HG03460 (cell line): Measurements from ENCODE around the gene SPAG16.
"Not testable (repeated sequence)": the region's sequence is repeated elsewhere in the genome, so short reads cannot be mapped to it uniquely, and the experiment has no call there.

ENCODE experiments used
- ATAC-seq: cut with Tn5 transposase; IDR thresholded peaks from one replicate; pipeline ENCODE4 v1.9.1; 2021; ENCODE audit not compliant: unreplicated experiment

Gene SPAG16

GRCh38 chr2:213688825-213689224 is 404.6 kb downstream of the SPAG16 start:
- ATAC-seq: not testable (repeated sequence)

GRCh38 chr2:213689585-213689984 is 405.3 kb downstream of the SPAG16 start:
- no peak for ATAC-seq

- no peak for ATAC-seq
Measured at GRCh38 chr2:213691351-213691750, 407.1 kb downstream of the SPAG16 start.

GRCh38 chr2:213696442-213696841 is 412.2 kb downstream of the SPAG16 start:
- no peak for ATAC-seq

GRCh38 chr2:213701365-213701764 is 417.1 kb downstream of the SPAG16 start:
- ATAC-seq: not testable (repeated sequence)

GRCh38 chr2:213703406-213704098 is 419.3 kb downstream of the SPAG16 start:
- no peak for ATAC-seq

- no peak for ATAC-seq
Measured at GRCh38 chr2:213710164-213710563, 425.9 kb downstream of the SPAG16 start.

GRCh38 chr2:213718411-213718810 is 434.1 kb downstream of the SPAG16 start:
- ATAC-seq: not testable (repeated sequence)

- no peak for ATAC-seq
Measured at GRCh38 chr2:213722565-213722964, 438.3 kb downstream of the SPAG16 start.

- ATAC-seq: no peak
Measured at GRCh38 chr2:213723041-213723560, 438.8 kb downstream of the SPAG16 start.

- no peak for ATAC-seq
Measured at GRCh38 chr2:213723707-213724106, 439.4 kb downstream of the SPAG16 start.

- no peak for ATAC-seq
Measured at GRCh38 chr2:213726101-213726500, 441.8 kb downstream of the SPAG16 start.

GRCh38 chr2:213733893-213734292 is 449.6 kb downstream of the SPAG16 start:
- ATAC-seq: peak; percentile 93

GRCh38 chr2:213740453-213740852 is 456.2 kb downstream of the SPAG16 start:
- ATAC-seq: peak; percentile 80

- peak; percentile 74 for ATAC-seq
Measured at GRCh38 chr2:213751446-213751845, 467.2 kb downstream of the SPAG16 start.

- ATAC-seq: no peak
Measured at GRCh38 chr2:213752575-213752974, 468.3 kb downstream of the SPAG16 start.

GRCh38 chr2:213757525-213757924 is 473.3 kb downstream of the SPAG16 start:
- no peak for ATAC-seq

GRCh38 chr2:213763354-213763753 is 479.1 kb downstream of the SPAG16 start:
- no peak for ATAC-seq

GRCh38 chr2:213763963-213764362 is 479.7 kb downstream of the SPAG16 start:
- no peak for ATAC-seq

- no peak for ATAC-seq
Measured at GRCh38 chr2:213764849-213765248, 480.6 kb downstream of the SPAG16 start.

GRCh38 chr2:213766062-213766461 is 481.8 kb downstream of the SPAG16 start:
- ATAC-seq: peak; percentile 39

- ATAC-seq: peak; percentile 91
Measured at GRCh38 chr2:213766465-213766901, 482.2 kb downstream of the SPAG16 start.

- ATAC-seq: no peak
Measured at GRCh38 chr2:213787869-213788268, 503.6 kb downstream of the SPAG16 start.
